ENCODE results near the gene ASPSCR1. TPM values are rescaled to one million over a fixed set of nuclear protein-coding genes. Genes with fewer than 3 reads are reported as not detected.

Gene ASPSCR1
- total and polyA plus RNA-seq, 2 of the 8 experiments (the other 6 are each of a cell fraction or from before 2014, with no cell fraction given) = 33.3 to 43.7 TPM

GRCh38 chr17:81944858-81945257 lies 32.6 kb upstream of the ASPSCR1 start (continued):
- TF ChIP-seq TBP (IDR thresholded peaks at IDR 0.05; ENCODE audit: low read depth, low read length) (no peak), ZNF274 (IDR thresholded peaks at IDR 0.05; ENCODE audit: borderline replicate concordance, extremely low read depth, low read length) (no peak)
